CD4-positive, alpha-beta T cell treated with Interleukin-1 beta for 1 hour (primary cell): ENCODE data around the gene TMEM145.
"Not testable (repeated sequence)": the region's sequence is repeated elsewhere in the genome, so short reads cannot be mapped to it uniquely, and the experiment has no call there.

Experiments
- DNase-seq, 2 donors: peaks; one replicate each; pipeline ENCODE4 v3.0.0-alpha.2; 2020 to 2022

Gene TMEM145

GRCh38 chr19:42313096-42313839, at the start of gene TMEM145:
Gene TMEM145 (plus strand): TSS chr19:42313309. CDS start chr19:42313377, 68 bp downstream.
- DNase-seq = peak; percentile 33 to 42

GRCh38 chr19:42266105-42266504, 47.0 kb upstream of the TMEM145 start:
- DNase-seq = not testable (repeated sequence)

GRCh38 chr19:42266928-42267603, 46.0 kb upstream of the TMEM145 start:
- not testable (repeated sequence) for DNase-seq

- no peak for DNase-seq
These were observed 45.4 kb upstream of the TMEM145 start for GRCh38 chr19:42267644-42268141.

- peak; percentile 100 for DNase-seq
These were observed 44.9 kb upstream of the TMEM145 start for GRCh38 chr19:42268142-42268703.

GRCh38 chr19:42268704-42269477, 44.2 kb upstream of the TMEM145 start, which contains the start of gene CIC:
Gene CIC (plus strand): TSS chr19:42269252. CDS start chr19:42271784, 2,532 bp downstream.
- DNase-seq = peak; percentile 100

GRCh38 chr19:42269478-42270345, 43.4 kb upstream of the TMEM145 start:
- peak in 1 of 2 donors; percentile 56 for DNase-seq

GRCh38 chr19:42270346-42271044, 42.6 kb upstream of the TMEM145 start:
- peak; percentile 85 to 86 for DNase-seq

GRCh38 chr19:42271045-42271419, 42.1 kb upstream of the TMEM145 start:
- DNase-seq = no peak

GRCh38 chr19:42271861-42272534, 41.1 kb upstream of the TMEM145 start:
- DNase-seq = no peak

- no peak for DNase-seq
These were observed 40.6 kb upstream of the TMEM145 start for GRCh38 chr19:42272535-42272897.

GRCh38 chr19:42272989-42273406, 40.1 kb upstream of the TMEM145 start:
- DNase-seq = no peak

- no peak for DNase-seq
These were observed 39.6 kb upstream of the TMEM145 start for GRCh38 chr19:42273407-42274064.

GRCh38 chr19:42274065-42274682, 38.9 kb upstream of the TMEM145 start:
- no peak for DNase-seq

GRCh38 chr19:42275103-42275502, 38.0 kb upstream of the TMEM145 start:
- DNase-seq = no peak

- no peak for DNase-seq
These were observed 37.6 kb upstream of the TMEM145 start for GRCh38 chr19:42275517-42275916.

GRCh38 chr19:42276284-42276683, 36.8 kb upstream of the TMEM145 start:
- DNase-seq = no peak

GRCh38 chr19:42276821-42277220, 36.3 kb upstream of the TMEM145 start:
- no peak for DNase-seq

- DNase-seq = no peak
These were observed 35.2 kb upstream of the TMEM145 start for GRCh38 chr19:42277821-42278451.
